ENCODE data around the gene FAM174C. TPM values are rescaled to one million over a fixed set of nuclear protein-coding genes. Genes with fewer than 3 reads are reported as not detected.

Gene FAM174C
- polyA plus RNA-seq, 6 donors from 2014 or later, result 48.9 to 80.0 (median 64.7) TPM

- DNase-seq (no peak), ATAC-seq (ENCODE audit: low read depth in 2 of 2) (no peak)
- Mint-ChIP-seq H3K4me1 (peaks cover 16 to 26% (median 22%) of the 10 kb centered on the region in 3 donors), H3K4me3 (peak overlapping the region; percentile 82 to 94 (median 90)), H3K27ac (peak overlapping the region in 5 of 6 donors; percentile 89 to 94 (median 93)), H3K27me3 (no peaks in the 10 kb centered on the region), H3K9me3 (no peaks in the 10 kb centered on the region), H3K36me3 (no peaks in the 10 kb centered on the region)
Observed at GRCh38 chr19:1249990-1250436, 25.3 kb upstream of the FAM174C start.

DNA sequence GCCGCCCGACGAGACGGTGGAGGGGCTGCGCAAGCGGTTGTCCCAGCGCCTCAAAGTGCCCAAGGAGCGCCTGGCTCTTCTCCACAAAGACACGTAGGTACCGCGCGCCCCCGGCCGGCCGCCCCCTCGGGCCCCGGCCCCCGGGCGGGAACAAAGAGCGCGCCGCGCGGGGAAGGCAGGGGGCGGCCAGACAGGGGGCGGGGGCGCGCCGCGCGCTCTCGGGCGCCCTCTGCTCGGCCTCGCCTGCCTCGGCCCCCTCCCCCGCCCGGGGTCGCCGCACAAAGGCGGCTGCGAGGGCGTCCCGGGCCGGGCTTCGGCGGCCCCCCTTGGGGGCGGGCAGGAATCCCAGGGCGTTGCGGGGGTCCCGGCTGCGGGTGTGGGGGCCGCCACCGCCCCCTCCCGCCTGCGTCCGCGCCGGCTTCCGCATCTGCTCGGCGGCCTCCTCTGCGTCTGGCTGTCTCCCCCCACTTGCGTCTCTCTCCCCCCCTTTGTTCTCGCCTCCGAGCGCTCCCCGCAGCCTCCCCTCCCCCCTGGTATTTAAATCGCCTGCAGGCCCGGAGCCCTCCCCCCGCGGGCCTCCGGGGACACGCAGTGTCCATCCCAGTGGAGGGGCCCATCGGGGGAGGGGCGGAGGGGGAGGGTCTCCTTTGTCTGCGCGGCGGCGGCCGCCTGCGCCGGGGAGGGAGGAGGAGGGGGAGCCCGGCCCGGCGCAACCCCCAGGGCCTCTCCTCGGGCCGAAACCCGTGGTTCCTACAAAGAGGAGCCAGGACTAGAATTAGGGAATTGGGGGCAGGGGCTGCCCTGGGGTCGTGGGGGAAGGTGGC is 24.7 kb upstream of the FAM174C start:
- DNase-seq (peak; percentile 70), ATAC-seq (ENCODE audit: low read depth in 2 of 2) (peak in 1 of 2 donors; percentile 4)
- H3K4me3 Mint-ChIP-seq, result peak overlapping the region; percentile 85 to 95 (median 91)
- no peaks in the 10 kb centered on the region for H3K36me3 Mint-ChIP-seq
- peaks cover 16 to 29% (median 28%) of the 10 kb centered on the region in 3 donors for H3K4me1 Mint-ChIP-seq
- no peaks in the 10 kb centered on the region for H3K9me3 Mint-ChIP-seq
- H3K27me3 Mint-ChIP-seq, result no peaks in the 10 kb centered on the region
- peak overlapping the region in 5 of 6 donors; percentile 56 to 97 (median 95) for H3K27ac Mint-ChIP-seq

DNA sequence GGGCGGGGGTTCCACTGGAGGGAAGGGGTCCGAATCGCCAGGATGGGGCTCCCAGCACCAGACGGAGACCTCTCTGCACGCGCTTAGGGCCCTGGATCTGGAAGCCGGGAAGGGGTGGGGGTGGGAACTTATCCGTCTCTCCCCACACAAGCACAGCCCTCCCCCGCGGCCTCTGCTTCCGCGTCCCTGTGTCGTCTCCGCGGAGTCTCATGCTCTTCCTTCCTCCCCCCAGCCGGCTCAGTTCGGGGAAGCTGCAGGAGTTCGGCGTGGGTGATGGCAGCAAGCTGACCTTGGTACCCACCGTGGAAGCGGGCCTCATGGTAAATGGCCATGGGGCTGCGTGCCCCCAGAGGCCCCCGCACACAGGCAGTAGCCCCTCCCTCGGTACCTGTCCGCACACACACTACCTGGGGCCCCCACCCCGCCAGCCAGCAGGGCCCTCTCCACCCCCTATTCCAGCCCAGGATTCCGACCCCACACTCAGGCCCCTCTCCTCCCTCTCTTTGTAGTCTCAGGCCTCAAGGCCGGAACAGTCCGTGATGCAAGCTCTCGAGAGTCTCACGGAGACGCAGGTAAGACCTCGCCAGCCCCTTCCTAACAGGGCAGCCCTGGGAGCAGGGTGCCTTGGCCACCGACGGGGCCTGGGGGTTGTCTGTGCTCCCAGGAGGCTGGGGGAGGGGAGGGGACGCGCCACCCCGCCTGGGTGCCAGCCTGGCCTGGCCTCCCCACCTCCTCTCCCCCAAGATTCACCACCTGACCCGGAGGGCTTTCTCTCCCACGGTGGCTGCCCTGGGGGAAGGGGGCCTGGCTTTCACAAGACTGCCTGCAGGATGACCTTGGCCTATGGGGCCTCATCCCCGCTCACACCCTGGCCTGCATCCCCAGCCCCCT is 23.8 kb upstream of the FAM174C start:
- peak overlapping the region; percentile 84 to 97 (median 94) for H3K27ac Mint-ChIP-seq
- H3K27me3 Mint-ChIP-seq, result no peaks in the 10 kb centered on the region
- H3K4me1 Mint-ChIP-seq, result peaks cover 16 to 30% (median 22%) of the 10 kb centered on the region in 3 donors
- no peaks in the 10 kb centered on the region for H3K9me3 Mint-ChIP-seq
- DNase-seq, result peak; percentile 51
- peak overlapping the region; percentile 85 to 95 (median 90) for H3K4me3 Mint-ChIP-seq
- ATAC-seq (ENCODE audit: low read depth in 2 of 2), result no peak
- no peaks in the 10 kb centered on the region for H3K36me3 Mint-ChIP-seq

DNA sequence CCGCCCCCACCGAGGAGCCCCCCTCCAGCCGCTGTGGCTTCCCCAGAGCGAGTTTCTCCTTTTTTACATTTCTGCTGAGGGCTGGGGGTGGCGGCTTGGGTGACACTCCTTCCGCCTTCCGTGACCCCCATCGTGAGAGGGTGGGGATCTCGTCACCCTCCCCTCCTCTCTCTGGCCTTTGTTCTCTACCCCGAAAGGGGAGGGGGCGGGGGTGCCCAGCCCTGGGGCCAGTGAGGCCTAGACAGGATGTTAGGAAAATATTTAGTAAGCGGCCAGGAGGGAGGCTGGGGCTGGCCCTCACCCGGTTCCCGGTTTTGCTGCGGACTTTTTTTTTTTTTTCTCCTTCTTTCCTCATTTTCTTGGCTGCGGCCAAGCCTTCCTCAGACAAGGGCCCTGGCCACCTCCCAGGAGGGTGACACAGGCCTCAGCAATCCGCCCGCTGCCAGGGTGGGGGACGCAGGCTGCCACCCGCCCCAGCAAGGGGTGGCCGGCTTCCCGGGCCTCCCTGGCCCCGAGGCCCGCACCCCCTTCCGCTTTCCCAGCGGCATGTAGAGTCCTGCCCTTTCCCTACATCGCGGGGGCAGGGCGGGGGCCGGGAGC is 23.0 kb upstream of the FAM174C start:
- no peaks in the 10 kb centered on the region for H3K9me3 Mint-ChIP-seq
- ATAC-seq (ENCODE audit: low read depth in 2 of 2) (peak; percentile 12 to 18), DNase-seq (peak; percentile 76)
- H3K27me3 Mint-ChIP-seq, result no peaks in the 10 kb centered on the region
- H3K4me3 Mint-ChIP-seq, result peak overlapping the region; percentile 85 to 95 (median 90)
- peaks cover 18 to 30% (median 18%) of the 10 kb centered on the region in 3 donors for H3K4me1 Mint-ChIP-seq
- H3K36me3 Mint-ChIP-seq, result peaks cover 0 to under 1% of the 10 kb centered on the region in 2 donors
- H3K27ac Mint-ChIP-seq, result peak overlapping the region; percentile 53 to 97 (median 86)

DNA sequence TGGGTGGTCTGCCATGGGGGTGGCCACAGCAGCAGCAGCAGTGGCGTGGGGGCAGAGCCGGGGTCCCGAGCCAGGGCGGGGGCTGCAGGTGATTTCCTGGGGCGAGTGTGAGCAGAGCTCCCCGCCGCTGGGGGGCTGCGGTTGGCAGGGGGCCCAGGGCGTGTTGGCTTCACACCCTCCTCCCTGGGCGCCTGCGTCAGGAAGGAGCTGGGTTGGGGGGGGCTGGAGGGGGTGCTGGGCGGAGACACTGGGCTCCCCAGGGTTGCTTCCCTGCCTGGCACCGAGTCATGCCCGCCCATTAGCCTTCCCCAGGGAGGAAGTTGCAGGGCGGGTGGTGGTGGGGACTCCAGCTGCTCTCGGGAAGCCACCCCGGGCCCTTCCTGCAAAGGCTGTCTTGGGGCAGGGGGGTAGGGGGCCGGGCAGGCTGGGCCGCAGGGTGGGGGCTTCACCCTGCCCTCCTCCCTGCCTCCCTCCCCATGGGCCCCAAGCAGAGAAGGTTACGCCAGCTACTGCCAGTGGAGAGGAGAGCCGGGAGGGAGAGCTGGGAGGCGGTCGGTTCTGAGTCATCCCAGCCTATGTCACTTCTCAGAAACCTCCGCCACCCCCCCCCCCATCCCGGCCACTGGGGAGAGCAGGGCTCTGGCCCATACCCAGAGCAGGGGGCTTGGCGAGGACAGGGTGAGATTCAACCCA is 22.4 kb upstream of the FAM174C start:
- Mint-ChIP-seq H3K4me1 (peaks cover 22 to 37% (median 24%) of the 10 kb centered on the region in 3 donors), H3K4me3 (peak overlapping the region; percentile 63 to 95 (median 81)), H3K9me3 (no peaks in the 10 kb centered on the region), H3K27ac (peak overlapping the region in 5 of 6 donors; percentile 27 to 95 (median 85)), H3K36me3 (peaks cover 0 to 5% of the 10 kb centered on the region in 2 donors), H3K27me3 (no peaks in the 10 kb centered on the region)
- DNase-seq (peak; percentile 81), ATAC-seq (ENCODE audit: low read depth in 2 of 2) (peak; percentile 16 to 26)

- DNase-seq (peak; percentile 11), ATAC-seq (ENCODE audit: low read depth in 2 of 2) (no peak)
- Mint-ChIP-seq H3K4me1 (peaks cover 26 to 42% (median 27%) of the 10 kb centered on the region in 3 donors), H3K36me3 (peaks cover 0 to 5% of the 10 kb centered on the region in 2 donors), H3K27ac (peak overlapping the region in 4 of 6 donors; percentile 27 to 95 (median 78)), H3K27me3 (no peaks in the 10 kb centered on the region), H3K9me3 (no peaks in the 10 kb centered on the region), H3K4me3 (peak overlapping the region; percentile 32 to 90 (median 77))
Observed at GRCh38 chr19:1253514-1254080, 21.7 kb upstream of the FAM174C start.

DNA sequence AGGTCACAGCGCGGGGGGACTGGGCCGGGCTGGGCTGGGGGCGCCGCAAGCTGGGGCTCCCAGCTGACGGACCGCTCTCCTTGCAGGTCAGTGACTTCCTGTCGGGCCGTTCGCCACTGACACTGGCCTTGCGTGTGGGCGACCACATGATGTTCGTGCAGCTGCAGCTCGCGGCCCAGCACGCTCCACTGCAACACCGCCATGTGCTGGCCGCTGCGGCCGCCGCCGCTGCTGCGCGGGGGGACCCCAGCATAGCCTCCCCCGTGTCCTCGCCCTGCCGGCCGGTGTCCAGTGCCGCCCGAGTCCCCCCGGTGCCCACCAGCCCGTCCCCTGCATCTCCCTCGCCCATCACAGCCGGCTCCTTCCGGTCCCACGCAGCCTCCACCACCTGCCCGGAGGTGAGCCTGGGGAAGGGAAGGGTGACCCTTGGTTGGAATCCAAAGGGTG is 21.2 kb upstream of the FAM174C start:
- H3K4me1 Mint-ChIP-seq, result peaks cover 28 to 47% (median 32%) of the 10 kb centered on the region in 3 donors

GRCh38 chr19:1254530-1255185 is 20.7 kb upstream of the FAM174C start:
- Mint-ChIP-seq H3K27ac (peak overlapping the region in 4 of 6 donors; percentile 52 to 82 (median 77)), H3K4me3 (peak overlapping the region; percentile 2 to 76 (median 44)), H3K4me1 (peaks cover 34 to 53% (median 37%) of the 10 kb centered on the region in 3 donors), H3K27me3 (no peaks in the 10 kb centered on the region), H3K9me3 (no peaks in the 10 kb centered on the region), H3K36me3 (peaks cover 0 to 5% of the 10 kb centered on the region in 2 donors)
- no peak for DNase-seq
- ATAC-seq (ENCODE audit: low read depth in 2 of 2), result no peak

More for the DNA sequence above, 21.2 kb upstream of the FAM174C start:
- no peak for ATAC-seq (ENCODE audit: low read depth in 2 of 2)
- Mint-ChIP-seq H3K36me3 (peaks cover 0 to 5% of the 10 kb centered on the region in 2 donors), H3K27me3 (no peaks in the 10 kb centered on the region), H3K9me3 (no peaks in the 10 kb centered on the region), H3K27ac (peak overlapping the region in 2 of 6 donors; percentile 75), H3K4me3 (peak overlapping the region in 5 of 8 donors; percentile 12 to 54 (median 40))
- no peak for DNase-seq

DNA sequence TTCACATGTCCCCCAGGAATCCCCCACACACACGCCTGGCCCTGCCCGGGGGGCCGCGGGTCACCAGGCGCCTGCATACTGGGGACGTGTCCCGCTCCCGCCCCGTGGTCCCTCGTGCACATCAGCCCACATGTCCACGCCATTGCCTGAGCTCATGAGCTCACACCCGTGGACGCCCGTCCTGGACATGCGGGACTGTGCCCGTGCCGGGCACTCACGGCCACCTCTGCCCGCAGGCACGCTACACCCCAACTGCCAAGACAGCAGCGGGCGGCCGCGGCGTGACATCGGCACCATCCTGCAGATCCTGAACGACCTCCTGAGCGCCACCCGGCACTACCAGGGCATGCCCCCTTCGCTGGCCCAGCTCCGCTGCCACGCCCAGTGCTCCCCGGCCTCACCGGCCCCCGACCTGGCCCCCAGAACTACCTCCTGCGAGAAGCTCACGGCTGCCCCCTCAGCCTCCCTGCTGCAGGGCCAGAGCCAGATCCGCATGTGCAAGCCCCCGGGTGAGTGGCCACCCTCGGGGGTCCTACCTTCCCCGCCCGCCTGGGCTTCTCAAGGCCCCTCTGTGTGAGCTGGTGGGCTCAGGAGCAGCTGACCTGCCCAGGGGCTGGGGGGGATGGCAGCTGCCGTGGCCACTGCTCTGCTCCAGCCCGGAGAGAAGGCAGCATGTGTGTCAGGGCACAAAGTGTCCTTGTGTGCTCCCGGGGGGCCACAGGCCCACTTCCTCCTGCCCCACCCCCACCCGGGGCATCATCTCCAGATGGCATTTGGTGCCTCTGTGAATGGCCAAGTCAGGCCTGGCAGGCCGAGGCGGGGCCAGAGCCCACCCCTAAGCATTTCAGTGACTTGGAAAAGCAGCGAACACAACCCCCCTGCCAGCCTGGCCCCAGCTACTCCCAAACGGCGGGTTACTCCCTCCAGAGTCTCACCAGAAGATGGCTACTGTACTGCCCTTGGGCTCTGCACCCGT is 19.9 kb upstream of the FAM174C start:
- H3K27me3 Mint-ChIP-seq, result no peaks in the 10 kb centered on the region
- no peak for DNase-seq
- H3K9me3 Mint-ChIP-seq, result no peaks in the 10 kb centered on the region
- peak overlapping the region in 6 of 8 donors; percentile 2 to 76 (median 44) for H3K4me3 Mint-ChIP-seq
- peak overlapping the region in 4 of 6 donors; percentile 52 to 82 (median 67) for H3K27ac Mint-ChIP-seq
- H3K36me3 Mint-ChIP-seq, result peaks cover 0 to 5% of the 10 kb centered on the region in 2 donors
- no peak for ATAC-seq (ENCODE audit: low read depth in 2 of 2)
- H3K4me1 Mint-ChIP-seq, result peaks cover 37 to 58% (median 42%) of the 10 kb centered on the region in 3 donors

DNA sequence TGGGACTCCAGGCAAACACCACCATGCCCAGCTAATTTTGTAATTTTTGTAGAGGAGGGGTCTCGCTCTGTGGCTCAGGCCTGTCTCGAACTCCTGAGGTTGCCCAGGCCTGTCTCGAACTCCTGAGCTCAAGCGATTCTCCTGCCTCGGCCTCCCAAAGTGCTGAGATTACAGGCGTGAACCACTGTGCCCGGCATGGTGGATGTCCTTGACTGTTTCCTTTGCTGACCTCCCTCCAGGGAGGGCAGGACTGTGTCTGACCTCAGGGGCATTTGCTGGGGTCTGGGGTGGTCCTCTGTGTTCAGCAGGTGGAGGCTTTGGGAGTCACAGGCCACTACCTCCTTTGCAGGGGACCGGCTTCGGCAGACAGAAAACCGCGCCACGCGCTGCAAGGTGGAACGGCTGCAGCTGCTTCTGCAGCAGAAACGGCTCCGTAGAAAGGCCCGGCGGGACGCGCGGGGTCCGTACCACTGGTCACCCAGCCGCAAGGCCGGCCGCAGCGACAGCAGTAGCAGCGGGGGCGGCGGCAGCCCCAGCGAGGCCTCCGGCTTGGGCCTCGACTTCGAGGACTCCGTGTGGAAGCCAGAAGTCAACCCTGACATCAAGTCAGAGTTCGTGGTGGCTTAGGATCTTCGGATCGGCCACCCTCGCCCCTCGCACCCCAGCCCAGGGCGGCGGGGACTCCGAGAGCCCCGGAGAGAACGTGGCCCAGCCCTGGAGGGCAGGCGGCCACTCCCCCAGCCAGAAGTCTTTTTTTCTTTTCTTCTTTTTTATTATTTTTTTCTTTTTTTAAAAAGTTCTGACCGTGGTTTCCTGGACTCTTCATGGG is 18.5 kb upstream of the FAM174C start:
- no peak for DNase-seq
- Mint-ChIP-seq H3K4me3 (peak overlapping the region in 7 of 8 donors; percentile 9 to 98 (median 70)), H3K27me3 (no peaks in the 10 kb centered on the region)

More for the DNA sequence above, 18.5 kb upstream of the FAM174C start:
- no peak for ATAC-seq (ENCODE audit: low read depth in 2 of 2)
- Mint-ChIP-seq H3K4me1 (peaks cover 37 to 67% (median 47%) of the 10 kb centered on the region in 3 donors), H3K27ac (peak overlapping the region in 4 of 6 donors; percentile 28 to 100 (median 94)), H3K9me3 (no peaks in the 10 kb centered on the region), H3K36me3 (peaks cover 0 to 5% of the 10 kb centered on the region in 2 donors)
